ENCODE results near the gene MCHR1. TPM values are rescaled to one million over a fixed set of nuclear protein-coding genes. Genes with fewer than 3 reads are reported as not detected.

Gene MCHR1
- total RNA-seq, 1 donor from 2014 or later: 0.84 TPM

DNA sequence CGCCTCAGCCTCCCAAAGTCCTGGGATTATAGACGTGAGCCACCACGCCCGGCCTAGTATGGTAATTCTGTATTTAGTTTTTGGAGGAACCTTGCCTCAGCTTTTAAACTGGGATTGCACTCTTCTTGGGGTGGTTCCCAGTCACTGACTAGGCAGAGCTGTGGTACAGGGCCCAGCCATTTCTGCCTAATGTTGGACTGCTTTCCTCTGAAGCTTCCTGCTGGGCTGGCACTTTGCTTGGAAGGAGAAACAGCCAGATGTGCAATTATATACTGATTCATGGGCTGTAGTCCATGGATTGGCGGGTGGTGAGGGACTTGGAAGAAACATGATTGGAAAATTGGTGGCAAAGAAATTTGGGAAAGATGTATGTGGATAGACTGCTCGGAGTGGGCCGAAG, 17.6 kb upstream of the MCHR1 start:
- no peaks in the 10 kb centered on the region for H3K27me3 Mint-ChIP-seq (ENCODE audit: low read depth)
- no peak overlapping the region for H3K27ac Mint-ChIP-seq (ENCODE audit: unreplicated experiment)

DNA sequence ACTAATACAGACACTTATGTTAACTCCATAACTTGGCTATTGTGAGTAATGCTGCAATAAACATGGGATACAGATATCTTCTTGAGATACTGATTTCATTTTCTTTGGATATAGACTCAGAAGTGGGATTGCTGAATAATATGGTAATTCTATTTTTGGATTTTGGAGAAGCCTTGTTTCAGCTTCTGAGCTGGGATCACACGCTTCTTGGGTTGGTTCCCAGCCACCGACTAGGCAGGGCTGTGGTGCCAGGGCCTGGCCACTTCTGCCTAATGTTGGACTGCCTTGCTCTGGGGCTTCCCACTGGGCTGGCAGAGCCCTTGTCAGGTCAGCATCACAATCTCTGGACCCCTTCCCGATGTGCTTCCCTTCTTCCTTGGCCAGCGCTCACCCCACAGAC, 14.0 kb upstream of the MCHR1 start:
- Mint-ChIP-seq H3K27me3 (ENCODE audit: low read depth) (no peaks in the 10 kb centered on the region), H3K36me3 (ENCODE audit: low read depth) (no peaks in the 10 kb centered on the region), H3K4me3 (no peak overlapping the region), H3K4me1 (peaks cover 23% of the 10 kb centered on the region), H3K27ac (ENCODE audit: unreplicated experiment) (peak overlapping the region; percentile 5), H3K9me3 (no peaks in the 10 kb centered on the region)
- no peak for DNase-seq (ENCODE audit: low read depth, low spot score)
- TF ChIP-seq, protein P1, sequence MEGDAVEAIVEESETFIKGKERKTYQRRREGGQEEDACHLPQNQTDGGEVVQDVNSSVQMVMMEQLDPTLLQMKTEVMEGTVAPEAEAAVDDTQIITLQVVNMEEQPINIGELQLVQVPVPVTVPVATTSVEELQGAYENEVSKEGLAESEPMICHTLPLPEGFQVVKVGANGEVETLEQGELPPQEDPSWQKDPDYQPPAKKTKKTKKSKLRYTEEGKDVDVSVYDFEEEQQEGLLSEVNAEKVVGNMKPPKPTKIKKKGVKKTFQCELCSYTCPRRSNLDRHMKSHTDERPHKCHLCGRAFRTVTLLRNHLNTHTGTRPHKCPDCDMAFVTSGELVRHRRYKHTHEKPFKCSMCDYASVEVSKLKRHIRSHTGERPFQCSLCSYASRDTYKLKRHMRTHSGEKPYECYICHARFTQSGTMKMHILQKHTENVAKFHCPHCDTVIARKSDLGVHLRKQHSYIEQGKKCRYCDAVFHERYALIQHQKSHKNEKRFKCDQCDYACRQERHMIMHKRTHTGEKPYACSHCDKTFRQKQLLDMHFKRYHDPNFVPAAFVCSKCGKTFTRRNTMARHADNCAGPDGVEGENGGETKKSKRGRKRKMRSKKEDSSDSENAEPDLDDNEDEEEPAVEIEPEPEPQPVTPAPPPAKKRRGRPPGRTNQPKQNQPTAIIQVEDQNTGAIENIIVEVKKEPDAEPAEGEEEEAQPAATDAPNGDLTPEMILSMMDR (conservative IDR thresholded peaks at IDR 0.05): no peak

More for the DNA sequence above, 17.6 kb upstream of the MCHR1 start:
- no peak for DNase-seq (ENCODE audit: low read depth, low spot score)
- H3K9me3 Mint-ChIP-seq: no peaks in the 10 kb centered on the region
- peaks cover 4% of the 10 kb centered on the region for H3K4me1 Mint-ChIP-seq
- H3K4me3 Mint-ChIP-seq: no peak overlapping the region
- no peaks in the 10 kb centered on the region for H3K36me3 Mint-ChIP-seq (ENCODE audit: low read depth)
- TF ChIP-seq, protein P1 (conservative IDR thresholded peaks at IDR 0.05): no peak

DNA sequence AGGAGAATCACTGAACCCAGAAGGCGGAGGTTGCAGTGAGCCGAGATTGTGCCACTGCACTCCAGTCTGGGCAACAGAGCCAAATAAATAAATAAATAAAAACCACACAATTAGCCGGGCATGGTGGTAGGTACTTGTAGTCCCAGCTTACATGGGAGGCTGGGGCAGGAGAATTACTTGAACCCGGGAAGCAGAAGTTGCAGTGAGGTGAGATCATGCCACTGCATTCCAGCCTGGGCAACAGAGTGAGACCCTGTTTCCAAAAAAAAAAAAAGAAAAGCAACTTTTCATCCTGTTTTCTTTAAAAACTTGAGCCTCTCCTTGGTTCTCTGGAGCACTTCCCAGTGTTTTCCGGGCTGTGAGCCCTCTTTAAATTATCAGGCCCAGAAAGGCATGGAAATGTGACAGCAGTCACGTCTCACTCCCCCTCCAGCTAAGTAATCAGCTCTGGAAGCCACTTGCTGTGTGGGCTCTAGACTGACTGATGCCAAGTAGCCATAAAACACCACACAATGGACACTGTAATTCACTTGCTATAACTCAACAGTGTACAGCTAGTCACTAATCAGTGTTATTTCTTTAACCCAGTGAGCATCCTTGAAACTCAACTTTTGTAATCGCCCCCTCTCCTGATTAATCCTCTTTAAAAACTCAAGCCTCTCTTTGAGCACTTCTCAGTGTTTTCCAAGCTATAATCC, 13.0 kb upstream of the MCHR1 start:
- Mint-ChIP-seq H3K4me3 (no peak overlapping the region), H3K27ac (ENCODE audit: unreplicated experiment) (no peak overlapping the region), H3K36me3 (ENCODE audit: low read depth) (no peaks in the 10 kb centered on the region), H3K27me3 (ENCODE audit: low read depth) (no peaks in the 10 kb centered on the region), H3K9me3 (no peaks in the 10 kb centered on the region), H3K4me1 (peaks cover 23% of the 10 kb centered on the region)
- DNase-seq (ENCODE audit: low read depth, low spot score): no peak
- TF ChIP-seq, protein P1 (conservative IDR thresholded peaks at IDR 0.05): no peak

DNA sequence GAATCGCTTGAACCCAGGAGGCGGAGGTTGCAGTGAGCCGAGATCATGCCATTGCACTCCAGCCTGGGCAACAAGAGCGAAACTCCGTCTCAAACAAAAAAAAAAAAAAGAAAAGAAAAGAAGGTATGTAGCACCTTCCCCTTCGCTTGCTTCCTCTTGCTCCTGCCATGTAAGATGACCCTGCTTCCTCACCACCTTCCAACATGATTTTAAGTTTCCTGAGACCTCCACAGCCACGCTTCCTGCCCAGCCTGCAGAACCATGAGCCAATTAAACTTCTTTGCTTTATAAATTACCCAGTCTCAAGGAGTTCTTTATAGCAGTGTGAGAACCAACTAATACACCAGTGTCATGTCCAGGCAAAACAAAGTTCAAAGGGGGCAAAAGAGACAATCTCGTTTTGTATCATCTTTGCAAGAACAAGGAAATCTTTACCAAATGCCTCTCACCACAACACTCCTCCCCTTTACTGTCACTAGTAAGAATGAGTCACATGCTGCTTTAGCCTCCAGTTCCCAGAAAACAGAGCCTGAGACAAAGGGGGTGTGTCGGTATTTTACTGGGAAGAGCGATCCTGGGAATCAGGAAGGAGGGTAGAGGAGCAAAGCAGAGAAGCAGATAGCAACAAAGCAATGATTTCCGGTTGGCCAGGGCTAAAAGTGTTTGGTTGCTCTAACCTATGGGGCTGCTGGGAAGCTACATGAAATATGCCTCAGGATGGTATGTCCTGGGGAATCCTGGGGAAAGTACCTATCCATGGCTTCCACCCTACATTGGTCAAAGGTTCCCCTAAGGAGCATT, 10.5 kb upstream of the MCHR1 start:
- TF ChIP-seq, protein P1 (conservative IDR thresholded peaks at IDR 0.05): no peak

DNA sequence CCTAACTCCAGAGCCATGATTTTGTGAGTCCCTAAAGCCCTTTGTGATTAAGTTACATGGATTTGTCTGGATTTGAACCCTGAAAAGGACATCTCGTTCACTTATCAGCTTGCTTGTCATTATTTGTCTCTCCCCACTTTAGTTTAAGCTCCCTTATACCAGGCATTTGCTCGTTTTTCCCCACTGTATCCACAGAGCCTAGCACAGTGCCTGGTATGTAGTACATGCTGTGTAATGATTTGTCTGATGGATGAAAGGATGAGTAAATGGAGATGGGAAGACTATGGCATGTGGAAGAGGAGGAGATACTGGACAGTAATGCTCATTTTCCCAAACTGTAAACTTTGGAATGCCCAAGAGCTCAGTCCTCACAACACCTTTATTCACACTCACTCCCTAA, 9.2 kb upstream of the MCHR1 start:
- Mint-ChIP-seq H3K4me3 (no peak overlapping the region), H3K9me3 (no peaks in the 10 kb centered on the region), H3K4me1 (peaks cover 23% of the 10 kb centered on the region), H3K27ac (ENCODE audit: unreplicated experiment) (no peak overlapping the region), H3K36me3 (ENCODE audit: low read depth) (no peaks in the 10 kb centered on the region), H3K27me3 (ENCODE audit: low read depth) (no peaks in the 10 kb centered on the region)
- DNase-seq (ENCODE audit: low read depth, low spot score): no peak
- TF ChIP-seq, protein P1 (conservative IDR thresholded peaks at IDR 0.05): no peak

More for the DNA sequence above, 10.5 kb upstream of the MCHR1 start:
- H3K27ac Mint-ChIP-seq (ENCODE audit: unreplicated experiment): no peak overlapping the region
- peaks cover 23% of the 10 kb centered on the region for H3K4me1 Mint-ChIP-seq
- H3K27me3 Mint-ChIP-seq (ENCODE audit: low read depth): no peaks in the 10 kb centered on the region
- no peaks in the 10 kb centered on the region for H3K9me3 Mint-ChIP-seq
- H3K36me3 Mint-ChIP-seq (ENCODE audit: low read depth): no peaks in the 10 kb centered on the region
- no peak overlapping the region for H3K4me3 Mint-ChIP-seq
- DNase-seq (ENCODE audit: low read depth, low spot score): no peak
